ENCODE data around the gene ST6GALNAC2.

Gene ST6GALNAC2

GRCh38 chr17:76601065-76601464 is 15.4 kb upstream of the ST6GALNAC2 start:
- no peak for DNase-seq

- DNase-seq, result no peak
These were observed 14.2 kb upstream of the ST6GALNAC2 start for GRCh38 chr17:76599694-76600460.

GRCh38 chr17:76598004-76598439 is 12.4 kb upstream of the ST6GALNAC2 start:
- peak in 35 of 58 donors; percentile 4 to 84 (median 39) for DNase-seq

DNA sequence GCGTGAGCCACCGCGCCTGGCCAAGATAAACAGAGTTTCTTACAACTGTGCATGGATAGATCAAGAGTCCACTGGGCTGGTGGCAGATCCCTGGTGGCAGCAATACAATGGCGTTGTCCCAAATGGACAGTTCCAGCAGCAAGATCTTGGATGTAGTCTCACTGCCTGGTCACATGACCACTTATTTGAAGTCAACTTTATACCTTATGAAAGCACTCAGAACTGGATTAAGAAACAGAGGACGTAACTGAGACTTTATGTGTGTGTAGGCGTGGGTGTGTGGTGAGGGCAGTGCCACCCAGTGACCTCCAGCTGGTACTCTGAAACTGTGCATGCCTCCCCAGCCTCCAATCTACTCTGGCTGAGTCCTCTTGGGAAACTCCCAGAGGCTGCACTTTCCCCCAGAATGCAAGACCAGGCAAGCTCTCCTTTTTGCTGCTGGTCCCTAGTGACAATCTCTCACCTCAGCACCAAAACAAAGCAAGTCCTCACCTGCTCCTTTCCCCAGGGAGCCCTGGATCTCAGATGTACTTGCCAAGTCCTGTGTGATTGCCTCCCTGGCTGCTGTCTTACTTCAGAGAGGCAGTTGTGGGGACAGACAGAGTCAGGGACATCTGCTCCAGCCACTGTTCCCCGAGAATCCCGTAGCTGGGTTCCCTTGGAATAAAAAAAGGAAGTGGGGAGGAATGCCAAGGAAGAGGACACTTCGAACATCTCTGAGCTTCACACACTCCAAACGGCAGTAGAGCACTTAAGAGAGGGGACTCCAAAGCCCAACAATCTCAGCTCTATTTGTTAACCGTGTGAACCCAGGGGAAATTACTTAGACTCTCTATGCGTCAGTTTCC is 11.7 kb upstream of the ST6GALNAC2 start:
- no peak for DNase-seq

GRCh38 chr17:76594690-76595089 is 9.0 kb upstream of the ST6GALNAC2 start:
- DNase-seq, result no peak

DNA sequence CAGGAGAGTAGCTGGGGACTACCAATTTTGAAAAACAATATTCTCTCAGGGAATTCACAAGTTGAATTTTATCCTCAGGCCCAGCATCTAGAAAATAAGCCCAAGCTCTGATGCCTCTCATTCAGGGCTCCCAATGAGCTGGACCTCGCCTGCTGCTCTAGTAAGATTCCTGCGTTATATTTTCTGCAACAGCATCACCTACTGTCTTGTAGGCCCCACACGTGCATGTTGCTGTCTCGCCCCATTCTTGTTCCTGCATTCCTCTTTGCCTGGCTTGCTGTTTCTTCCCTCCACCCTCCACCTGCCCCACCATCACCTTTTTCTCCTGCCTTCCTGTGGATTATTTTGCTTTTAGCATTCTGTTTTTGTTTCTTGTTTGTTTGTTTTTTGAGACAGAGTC is 8.3 kb upstream of the ST6GALNAC2 start:
- DNase-seq, result no peak

DNA sequence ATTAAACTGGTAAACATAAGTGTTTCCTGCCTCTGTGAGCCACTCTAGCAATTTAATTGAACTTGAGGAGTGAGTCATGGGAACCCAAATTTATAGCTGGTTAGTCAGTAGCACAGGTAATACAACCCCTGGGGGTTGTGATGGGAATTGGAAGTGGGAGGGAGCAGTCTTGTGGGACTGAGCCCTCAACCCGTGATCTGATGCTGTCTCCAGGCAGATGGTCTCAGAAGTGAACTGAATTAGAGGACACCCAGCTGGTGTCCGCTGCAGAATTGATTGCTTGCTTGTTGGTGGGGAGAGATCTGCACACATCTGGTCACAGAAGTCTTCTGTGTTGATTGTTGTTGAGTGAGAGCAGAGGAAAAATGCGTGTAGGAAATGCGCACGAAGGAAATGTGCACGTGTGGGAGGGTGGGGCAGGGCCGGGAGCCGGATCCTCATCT is 7.7 kb upstream of the ST6GALNAC2 start:
- peak in 3 of 58 donors; percentile 4 to 22 (median 7) for DNase-seq

DNA sequence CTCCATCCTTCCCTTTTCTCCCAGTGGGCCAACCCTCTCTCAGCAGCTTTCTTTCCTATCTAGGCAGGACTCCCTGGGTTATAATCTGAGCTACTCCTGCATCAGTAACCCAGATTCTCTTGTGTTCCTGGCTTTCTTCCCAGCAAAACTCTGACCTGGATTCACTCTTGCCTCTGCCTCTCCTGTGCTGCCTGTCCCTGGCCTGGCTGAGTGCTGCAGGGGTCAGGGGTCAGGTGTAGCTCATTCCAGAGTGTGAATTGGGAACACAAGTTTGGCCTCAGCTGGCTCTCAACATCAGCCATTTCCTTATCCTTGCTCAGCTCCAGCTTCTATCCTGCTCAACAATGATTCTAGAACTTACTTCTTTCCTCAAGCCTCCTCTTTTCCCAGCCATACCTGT is 2.5 kb upstream of the ST6GALNAC2 start:
- no peak for DNase-seq

- no peak for DNase-seq
These were observed 1.3 kb upstream of the ST6GALNAC2 start for GRCh38 chr17:76586741-76587487.

- DNase-seq, result no peak
These were observed 519 bp downstream of the ST6GALNAC2 start for GRCh38 chr17:76585033-76585648.

DNA sequence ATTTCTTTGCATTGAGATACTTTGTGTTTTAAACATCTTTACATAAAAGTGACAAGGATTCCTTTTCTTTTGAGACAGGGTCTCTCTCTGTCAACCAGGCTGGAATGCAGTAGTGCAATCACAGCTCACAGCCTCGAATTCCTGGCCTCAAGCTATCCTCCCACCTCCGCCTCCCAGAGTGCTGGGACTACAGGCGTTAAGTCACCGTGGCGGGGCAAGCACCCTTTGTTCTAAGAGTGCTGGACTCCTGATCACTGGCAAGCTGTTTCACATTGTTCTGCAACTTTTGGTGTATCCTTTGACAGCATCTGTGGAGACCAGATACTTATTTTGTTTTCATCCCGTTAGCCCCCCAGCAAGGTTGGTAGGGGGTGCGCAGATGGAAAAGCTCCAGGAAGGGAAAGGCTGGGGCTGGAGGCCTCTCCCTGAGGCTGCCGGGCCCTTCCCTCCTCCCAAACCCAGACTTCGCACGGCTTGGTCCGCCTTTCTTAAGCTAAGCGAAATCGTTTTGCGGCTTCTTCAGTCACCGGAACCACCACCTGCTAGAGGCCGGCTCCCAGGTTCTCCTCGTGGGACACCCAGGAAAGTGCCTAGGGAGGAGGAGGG is 1.1 kb downstream of the ST6GALNAC2 start:
- DNase-seq, result no peak

GRCh38 chr17:76582660-76583059 is 3.0 kb downstream of the ST6GALNAC2 start:
- no peak for DNase-seq

- DNase-seq, result no peak
These were observed 4.1 kb downstream of the ST6GALNAC2 start for GRCh38 chr17:76581515-76581914.

DNA sequence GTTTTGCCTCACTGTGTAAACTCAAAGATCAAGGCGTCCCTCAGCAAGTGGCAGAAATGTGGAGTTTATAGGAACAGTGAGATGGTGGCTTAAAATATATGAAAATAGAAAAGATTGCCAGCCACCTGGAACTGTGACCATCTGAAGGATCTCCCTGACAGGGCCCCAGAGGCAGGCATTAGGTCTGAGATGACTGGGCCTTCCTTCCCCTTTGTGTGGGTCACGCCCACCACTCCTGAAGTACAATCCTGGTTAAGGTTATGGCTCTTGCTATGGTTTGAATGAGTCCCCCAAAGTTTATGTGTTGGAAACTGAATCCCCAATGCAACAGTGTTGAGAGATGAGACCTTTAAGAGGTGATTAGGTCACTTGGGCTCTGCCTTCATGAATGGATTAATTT is 6.4 kb downstream of the ST6GALNAC2 start:
- DNase-seq, result no peak

- no peak for DNase-seq
These were observed 7.3 kb downstream of the ST6GALNAC2 start for GRCh38 chr17:76578376-76578775.

- DNase-seq, result no peak
These were observed 7.8 kb downstream of the ST6GALNAC2 start for GRCh38 chr17:76577876-76578275.

DNA sequence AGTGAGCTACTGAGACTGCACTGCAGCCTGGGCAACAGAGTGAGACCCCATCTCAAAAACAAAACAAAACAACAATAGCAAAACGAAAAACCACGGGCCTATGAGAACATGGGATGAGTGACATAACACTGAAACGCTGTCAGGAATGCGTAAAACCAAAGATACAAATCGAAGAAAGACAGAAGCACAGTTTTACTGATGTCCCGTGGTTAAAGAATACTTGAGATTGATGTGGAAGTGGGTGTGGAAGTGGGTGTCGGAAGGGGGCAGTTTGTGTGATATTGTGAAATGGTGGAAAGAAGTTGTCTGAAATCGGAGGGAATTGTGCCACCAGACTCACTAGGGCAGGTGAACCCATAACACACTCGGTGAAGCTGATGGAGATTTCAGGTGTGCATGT is 9.5 kb downstream of the ST6GALNAC2 start:
- no peak for DNase-seq

- no peak for DNase-seq
These were observed 10.1 kb downstream of the ST6GALNAC2 start for GRCh38 chr17:76575570-76575969.

- no peak for DNase-seq
These were observed 11.5 kb downstream of the ST6GALNAC2 start for GRCh38 chr17:76574166-76574565.

DNA sequence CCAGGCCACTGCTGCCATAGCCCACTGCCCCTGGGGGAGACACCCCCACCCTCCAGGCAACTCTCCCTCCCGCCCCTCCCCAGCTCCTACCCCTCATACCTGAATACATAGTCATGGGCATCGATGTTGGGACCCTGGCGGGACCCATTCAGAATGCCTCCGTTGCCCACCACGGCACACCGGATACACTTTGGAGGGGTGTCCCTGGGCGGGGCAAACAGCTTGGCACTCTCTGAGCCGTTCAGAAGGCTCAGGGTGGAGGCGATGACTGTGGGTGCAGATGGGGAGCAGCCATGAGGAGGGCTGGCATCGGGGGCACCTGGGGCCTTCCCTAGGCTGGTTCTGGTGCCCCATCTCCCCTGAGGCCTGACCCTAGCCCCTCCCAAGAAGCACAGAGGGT is 12.6 kb downstream of the ST6GALNAC2 start:
- DNase-seq, result no peak

Data from anterior cingulate cortex (tissue), 58 donors.